NCI-H1436 (cell line): Measurements from ENCODE around the gene ADAP1.
A peak's percentile ranks its signal among the peaks of the same experiment; 100 is the strongest.
"Not testable (repeated sequence)": the region's sequence is repeated elsewhere in the genome, so short reads cannot be mapped to it uniquely, and the experiment has no call there.

Experiments
- DNase-seq: peaks from one replicate; lab custom pipeline; 2025; lab: John Stamatoyannopoulos, UW

Gene ADAP1

DNA sequence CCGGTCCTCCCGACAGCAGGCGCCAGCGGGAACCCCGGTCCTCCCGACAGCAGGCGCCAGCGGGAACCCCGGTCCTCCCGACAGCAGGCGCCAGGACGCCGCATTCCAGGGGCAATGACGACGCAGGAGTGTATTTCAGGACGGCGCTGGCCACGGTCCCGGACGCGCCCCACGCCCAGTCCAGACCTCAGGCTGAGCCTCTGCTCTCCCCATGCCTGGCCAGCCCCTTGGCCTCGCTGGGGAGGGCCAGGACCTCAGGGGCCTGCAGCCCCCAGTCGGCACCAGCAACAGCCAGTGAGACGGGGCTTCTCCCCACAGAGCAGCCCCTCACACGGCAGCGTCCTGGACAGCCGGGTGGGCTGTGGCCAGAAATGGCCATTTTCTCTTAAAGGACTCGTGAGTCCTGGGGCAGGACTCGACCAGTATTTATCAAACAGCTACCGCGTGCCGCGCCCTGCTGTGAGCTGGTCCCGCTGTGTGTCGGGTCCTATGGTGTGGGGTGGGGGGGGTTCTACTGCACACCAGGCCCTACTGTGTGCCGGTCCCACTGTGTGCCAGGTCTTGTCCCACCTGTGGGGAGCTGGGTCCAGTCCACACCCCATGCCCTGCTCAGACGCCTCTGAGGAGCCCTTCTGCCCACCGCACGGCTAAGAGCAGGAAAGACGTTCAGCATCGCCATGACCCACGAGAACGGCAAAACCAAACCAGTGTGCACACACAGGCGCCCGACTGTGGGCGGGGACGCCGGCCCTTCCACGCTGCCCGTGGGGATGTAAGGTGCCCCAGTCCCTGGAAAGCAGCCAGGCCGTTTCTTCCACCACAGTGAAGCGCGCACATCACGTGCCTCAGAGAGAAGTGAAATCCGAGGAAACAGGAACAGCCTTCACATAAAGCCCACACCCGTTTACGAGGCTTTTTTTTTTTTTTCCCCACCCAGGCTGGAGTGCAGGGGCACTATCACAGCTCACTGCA, 44.8 kb downstream of the ADAP1 start:
- DNase-seq: no peak

DNA sequence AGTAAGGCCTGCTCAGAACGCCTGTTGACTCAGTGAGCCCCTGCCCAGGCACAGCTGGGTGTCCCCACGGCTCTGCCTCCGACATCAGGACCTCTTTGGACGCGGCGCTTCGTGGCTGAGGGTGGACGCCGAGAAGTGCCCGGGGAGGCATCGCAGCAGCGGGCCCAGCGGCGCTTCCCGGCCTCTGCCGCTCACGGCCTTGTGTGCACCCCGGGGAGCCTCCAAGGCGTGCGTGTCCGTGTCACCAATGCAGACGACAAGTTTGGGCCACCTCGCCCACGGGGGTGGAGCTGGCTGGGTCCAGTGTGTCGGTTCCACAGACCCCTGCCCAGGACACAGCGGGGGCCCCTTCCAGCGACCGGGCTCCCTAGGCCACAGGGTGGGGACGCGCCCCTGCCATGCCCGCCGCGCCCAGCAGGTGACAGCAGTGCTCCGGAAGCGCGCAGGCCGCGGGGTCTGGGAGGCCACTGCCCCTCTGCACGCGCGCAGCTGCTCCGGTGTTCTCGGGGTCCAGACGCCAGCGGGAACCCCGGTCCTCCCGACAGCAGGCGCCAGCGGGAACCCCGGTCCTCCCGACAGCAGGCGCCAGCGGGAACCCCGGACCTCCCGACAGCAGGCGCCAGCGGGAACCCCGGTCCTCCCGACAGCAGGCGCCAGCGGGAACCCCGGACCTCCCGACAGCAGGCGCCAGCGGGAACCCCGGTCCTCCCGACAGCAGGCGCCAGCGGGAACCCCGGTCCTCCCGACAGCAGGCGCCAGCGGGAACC, 45.7 kb downstream of the ADAP1 start:
- not testable (repeated sequence) for DNase-seq

DNA sequence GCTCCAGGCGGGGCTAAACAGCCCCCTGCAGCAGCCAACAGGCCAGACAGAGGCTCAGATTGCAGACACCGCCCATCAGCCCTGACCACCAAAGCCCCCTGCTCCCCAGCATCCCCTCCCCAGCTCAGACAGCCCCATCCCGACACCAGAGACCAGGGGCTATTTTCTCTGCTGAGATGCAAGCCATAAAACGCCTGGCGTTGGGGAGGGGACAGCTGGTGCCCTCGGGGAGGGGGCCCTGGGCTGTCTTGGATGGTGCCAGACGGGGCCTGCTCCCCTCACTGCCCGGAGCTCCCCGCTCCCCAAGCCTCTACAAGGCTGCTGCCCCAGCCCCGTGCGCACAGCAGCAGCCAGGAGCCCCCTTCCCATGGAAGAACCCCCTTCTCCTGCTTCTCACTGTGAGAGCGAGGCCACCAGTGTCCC, 46.3 kb downstream of the ADAP1 start:
- no peak for DNase-seq

DNA sequence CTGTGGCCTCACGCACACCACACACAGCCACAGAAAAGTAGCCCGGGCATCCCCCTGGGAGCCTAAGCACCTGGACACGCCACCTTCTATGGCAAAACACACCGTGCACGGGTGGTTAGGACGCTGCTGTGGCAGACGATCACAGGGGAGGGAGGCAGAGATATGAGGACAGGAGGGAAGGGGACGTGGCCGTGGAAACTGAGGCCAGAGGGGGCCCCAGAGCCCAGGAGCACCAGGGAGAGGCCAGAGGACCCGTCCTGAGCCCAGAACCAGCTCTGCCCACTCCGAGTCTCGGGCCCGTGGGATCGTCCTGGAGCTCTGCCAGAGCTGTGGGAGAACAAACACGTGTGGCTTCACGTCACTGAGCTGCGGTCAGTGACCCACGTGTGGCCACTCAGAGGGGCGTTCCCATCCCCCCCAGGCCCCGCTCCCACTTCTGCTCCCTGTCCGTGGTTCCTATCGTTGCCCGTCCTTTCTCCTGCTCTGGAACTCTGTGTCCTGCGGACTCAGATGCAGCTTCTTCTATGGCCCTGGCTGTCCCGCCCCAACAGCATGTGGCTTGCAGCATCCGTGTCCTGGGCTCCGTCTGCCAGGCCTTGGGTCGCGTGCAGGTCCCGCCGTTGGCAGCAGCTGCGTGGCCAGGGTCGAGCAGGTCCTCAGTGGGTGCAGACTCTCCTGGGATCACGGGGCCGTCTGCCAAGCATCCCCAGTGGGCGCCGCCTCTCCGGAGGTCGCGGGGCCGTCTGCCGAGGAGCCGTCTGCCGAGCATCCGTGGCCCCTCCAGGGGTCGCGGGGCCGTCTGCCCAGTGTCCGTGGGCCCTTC, 47.1 kb downstream of the ADAP1 start:
- DNase-seq: no peak

DNA sequence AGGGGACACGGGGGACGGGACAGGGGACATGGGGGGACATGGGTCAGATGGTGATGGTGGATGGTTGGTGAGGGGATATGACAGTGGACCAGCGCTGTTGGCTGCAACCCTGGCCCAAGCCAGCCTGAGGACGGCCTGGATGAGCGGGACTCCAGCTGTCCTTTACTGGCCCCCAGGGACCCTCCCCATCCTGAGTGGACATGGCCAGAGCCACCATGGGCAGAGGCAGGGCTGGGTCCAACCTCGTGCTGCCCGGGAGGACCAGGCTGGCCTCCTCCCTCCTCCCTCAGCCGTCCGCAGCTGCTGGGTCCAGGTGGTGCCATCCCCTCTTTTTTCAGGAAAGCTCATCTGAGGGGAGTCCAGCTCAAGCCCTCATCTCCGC, 47.7 kb downstream of the ADAP1 start:
- DNase-seq: no peak

DNA sequence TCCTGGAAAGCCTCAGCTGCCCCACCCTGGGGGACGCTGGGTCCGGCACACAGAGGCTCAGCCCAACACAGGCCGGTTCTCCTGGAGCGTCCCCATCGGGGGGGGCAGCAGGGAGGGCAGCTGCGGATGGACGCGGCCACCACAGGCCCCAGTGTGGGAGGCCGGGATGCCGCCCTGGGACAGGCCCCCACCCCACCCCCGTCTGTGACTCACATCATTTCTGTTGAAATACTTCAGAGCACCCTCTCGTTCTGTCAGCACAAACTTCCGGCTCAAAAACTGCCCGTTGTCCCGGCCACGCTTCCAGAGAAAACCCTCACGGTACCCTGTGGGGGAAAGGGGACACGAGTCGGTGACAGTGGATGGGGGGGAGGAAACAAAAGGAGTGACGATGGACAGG, 49.6 kb downstream of the ADAP1 start:
- no peak for DNase-seq

DNA sequence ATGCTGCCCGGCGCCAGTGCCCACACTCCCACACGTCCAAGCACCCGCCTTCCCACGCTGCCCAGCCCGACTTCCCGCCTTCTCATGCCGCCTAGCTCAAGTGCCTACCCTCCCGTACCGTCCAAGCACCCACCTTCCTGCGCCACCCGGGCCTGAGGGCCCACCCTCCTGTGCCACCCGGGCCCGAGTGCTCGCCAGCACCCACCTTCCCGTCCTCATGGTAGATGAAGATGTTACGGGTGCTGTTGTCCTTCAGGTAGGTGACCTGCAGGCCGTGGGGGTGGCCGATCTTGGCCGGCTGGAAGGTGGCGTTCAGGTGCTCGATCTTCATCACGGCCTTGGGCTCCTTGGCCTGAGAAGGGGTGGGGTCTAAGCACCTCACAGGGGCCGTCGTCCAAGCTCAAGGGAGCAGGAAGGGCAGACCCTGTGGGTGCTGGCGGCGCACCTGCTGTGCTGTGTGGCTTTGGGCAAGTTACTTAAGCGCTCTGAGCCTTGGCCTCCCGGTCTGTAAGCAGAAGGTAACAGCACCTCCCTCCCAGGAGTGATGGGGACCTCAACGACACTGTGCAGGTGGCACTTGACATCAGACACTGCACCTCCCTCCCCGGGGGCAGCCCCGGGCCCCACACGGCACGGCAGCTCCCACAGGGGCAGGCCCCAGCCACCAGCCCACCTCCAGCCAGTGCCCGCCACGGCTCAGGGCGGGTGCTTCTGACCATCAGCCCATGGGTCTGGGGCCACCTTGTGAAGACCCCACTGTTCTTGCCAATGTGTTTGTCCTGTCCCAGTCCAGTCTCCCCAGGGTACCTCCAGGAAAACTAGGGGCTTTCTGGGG, 50.3 kb downstream of the ADAP1 start:
- no peak for DNase-seq

DNA sequence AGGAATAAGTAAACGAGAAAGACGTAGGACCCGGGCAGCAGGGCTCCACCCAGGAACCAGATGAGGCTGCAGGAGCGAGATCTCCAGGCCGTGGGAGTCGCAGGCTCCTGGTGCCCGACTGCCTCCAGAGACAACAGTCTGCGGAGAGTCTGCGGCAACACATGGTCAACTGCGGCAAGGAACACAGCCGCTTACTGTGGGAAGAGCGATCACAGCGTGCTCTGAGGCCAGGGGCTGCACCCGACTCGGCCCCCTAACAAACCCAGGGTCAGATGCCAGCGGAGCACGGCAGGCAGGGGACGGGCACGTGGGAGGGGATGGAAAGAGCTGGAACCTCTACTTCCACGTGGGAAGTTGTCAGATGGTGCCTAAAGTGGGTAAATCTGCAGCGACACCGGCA, 51.5 kb downstream of the ADAP1 start:
- no peak for DNase-seq

DNA sequence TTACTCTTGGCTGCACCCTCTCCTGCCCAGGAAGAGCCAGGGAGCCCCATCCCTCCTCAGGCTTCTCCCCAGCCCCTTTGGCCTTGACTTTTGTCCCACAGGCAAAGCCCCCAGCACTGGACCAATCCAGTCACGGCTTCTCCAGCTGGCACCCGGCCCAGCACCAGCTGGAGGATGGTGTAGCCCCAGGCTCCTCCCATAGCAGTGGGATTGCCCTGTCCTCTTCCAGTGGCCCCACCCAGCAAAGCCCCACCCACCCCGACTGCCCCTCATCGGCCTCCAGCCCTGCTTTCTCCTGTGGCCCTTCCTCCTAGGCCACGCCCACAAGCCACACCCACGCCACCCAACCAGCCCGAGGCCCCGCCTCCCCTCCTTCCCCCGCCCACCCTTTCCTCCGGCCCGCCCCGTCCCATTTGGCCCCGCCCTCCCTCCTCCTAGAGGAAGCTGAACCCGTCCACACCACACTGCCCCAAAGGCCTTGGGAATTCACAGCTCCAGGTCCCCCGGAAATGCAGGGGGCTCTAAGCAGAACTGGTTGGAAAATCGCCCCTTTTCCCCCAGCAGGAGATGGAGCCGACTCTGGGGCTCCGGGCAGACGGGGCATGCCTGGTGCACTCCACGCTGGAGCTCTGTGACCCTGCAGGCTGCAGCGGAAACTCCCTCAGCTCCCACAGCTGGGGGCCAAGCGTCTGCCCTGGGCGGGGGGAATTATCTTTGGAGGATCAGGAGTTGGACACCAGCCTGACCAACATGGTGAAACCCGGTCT, 52.9 kb downstream of the ADAP1 start:
- peak; percentile 81 for DNase-seq

DNA sequence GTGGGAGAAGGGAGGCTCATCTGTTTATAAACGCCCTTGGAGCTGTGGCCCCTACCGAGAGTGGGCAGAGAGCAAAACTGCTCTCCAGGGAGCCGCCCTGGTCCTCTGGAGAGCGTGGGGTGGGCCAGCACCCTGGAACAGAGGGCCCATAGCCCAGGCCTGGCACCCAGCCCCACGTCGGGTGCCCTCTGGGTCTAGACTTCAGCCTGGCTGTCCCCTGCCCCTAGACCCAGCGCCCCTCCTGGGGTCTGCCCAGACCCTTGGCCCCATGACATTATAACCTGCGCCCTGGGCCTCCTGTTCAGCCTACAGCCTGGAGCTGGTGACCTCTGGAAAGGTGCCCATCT, 53.5 kb downstream of the ADAP1 start:
- DNase-seq: no peak

DNA sequence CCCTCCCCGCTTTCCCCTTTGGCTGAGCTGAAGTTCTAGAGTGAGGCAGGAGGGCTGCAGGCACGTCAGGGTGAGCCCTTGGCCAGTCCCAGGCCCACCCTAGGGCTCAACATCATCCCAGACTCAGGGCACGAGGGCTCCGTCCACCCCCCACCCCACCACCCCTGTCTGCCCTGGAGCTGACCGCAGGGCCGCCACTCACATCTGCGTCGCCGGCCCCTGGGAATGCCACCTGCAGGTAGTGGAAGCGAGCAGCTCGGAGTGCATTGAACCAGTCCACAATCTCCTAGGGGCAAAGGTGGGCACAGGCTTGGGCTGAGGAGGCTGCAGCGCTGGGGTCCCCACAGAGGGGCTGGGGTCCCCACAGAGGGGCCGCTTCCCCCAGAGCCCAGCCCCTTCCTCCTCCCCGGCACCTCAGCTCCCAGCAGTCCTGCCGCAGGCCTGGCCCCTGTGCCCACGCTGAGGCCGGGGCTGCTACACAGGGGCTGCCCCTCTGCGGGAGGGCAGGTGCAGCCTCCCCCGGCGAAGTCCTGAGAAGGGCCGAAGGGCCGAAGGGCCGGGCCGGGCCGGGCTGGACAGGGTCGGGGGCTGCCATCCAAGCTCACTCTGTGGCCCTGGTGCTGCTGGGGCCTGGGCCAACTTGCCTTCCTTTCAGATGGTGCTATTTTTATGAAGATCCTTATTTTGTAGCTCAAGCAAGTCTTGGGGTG, 54.0 kb downstream of the ADAP1 start:
- no peak for DNase-seq

DNA sequence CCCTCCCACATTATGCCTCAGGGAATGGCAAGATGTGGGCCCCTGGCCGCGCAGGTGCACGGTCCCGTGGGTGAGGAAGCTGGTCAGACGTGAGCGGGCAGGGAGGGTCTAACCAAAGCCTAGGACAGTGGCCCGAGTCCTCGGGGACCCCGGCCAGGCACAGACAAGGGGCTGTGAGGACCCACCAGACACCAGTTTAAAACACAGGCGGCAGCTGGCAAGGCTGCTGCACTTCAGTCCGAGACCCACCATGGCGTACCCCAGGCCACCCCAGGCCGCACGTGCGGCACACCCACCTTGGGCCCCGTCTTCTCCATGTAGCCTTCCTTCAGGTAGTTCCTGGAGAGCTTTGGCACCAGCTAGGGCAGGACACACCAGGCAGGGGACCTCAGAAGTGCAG, 54.7 kb downstream of the ADAP1 start:
- no peak for DNase-seq

DNA sequence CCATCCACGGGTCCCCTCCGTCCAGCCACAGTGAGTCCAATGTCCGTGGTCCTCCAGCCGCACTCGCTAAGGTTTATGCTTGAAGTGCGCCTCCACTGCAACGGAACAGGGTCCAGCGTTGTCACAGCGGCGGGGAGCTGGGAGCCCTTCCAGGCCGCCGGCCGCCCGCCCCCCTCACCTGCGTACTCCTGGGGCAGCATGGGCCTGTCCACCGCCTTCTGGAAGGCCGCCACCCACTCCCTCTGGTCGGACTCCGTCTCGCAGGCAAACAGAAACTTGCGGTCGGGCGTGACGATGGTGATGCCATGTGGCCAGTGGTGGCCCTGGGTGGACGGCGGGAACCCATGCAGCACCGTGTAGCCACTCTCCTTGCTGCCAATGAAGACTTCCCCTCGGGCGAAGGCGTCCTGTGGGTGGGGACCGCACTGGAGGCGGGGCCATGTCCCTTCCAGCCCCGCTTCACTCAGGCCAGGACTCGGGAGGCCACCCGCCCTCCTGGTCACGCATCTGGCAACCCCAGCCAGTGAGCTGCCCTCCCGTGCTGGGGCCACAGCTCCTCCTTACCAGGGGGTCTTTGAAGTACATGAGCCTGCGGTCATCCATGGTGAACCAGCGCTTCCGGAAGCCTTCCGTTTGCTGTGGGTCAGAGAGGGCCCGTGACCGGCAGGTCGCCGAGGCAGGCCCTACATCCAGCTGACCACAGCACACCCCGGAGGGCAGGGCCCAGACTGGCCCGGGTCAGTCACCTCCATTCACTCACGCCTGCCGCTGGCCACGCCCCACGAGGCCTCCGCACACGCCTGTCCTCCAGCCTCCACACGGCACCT, 55.4 kb downstream of the ADAP1 start:
- DNase-seq: no peak

DNA sequence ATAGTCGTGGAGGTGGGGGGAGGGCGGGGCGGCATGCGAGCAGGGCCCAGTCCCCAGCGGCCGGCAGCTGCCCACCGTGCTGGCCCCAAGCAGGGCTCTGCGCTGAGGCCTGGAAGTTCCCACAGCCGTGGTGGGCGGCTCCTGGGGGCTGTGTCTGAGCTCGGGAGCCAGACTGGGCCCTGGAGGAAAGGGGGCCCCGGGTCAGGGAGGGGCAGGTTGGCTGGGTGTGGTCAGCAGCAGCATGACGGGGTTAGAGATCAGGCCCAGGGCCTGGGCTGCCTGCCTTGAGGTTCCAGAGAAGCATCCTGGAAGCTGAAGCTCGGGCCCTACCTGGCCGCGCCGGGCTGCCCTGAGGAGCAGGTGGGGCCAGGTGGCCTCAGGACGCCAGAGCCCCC, 56.0 kb downstream of the ADAP1 start:
- no peak for DNase-seq

DNA sequence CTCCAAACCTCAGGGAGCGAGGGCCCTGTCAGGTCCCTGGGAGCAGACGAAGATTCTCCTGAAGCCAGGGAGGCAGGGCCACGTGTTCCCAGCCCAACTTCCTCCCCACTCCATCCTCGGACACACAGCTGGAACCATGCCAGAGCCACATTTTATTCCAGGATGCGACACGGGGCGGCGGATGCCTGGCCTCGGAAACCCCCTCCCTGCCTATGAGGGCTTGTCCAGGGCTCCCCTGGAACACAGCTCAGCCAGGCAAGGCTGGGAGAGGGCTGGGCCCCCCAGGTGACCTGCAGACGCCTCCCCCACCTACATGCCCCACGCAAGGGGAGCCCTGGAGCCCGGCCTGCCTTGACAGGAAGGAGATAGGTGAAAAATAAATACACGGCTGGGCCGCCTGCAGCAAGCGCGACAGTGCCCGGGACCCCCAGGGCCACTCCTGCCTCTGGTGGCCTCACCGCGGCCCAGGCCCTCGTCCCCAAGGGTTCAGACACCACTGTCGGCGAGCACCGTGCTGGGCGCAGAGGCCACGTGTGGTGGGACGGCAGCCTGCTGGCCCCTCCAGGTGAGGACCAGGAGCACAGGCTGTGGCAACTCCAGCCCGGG, 56.6 kb downstream of the ADAP1 start:
- DNase-seq: no peak

DNA sequence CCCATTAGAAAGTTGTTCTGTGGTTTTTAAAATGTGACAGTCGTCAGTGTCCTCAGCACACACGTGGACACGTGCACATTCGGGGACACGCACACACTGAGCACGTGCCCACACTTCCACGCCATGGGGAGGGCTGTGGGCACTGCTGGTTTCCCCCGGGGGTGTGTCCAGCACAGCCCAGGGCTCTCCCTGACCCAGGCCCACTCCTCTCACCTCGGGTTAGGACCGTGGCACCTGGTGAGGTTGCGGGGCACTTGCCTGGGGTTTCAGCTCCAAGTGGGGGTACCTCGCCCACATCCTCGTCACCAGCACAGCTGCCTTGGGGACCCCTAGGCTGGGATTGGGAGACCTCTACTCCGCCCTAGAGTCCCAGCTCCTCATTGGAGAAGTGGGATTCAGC, 57.4 kb downstream of the ADAP1 start:
- no peak for DNase-seq

DNA sequence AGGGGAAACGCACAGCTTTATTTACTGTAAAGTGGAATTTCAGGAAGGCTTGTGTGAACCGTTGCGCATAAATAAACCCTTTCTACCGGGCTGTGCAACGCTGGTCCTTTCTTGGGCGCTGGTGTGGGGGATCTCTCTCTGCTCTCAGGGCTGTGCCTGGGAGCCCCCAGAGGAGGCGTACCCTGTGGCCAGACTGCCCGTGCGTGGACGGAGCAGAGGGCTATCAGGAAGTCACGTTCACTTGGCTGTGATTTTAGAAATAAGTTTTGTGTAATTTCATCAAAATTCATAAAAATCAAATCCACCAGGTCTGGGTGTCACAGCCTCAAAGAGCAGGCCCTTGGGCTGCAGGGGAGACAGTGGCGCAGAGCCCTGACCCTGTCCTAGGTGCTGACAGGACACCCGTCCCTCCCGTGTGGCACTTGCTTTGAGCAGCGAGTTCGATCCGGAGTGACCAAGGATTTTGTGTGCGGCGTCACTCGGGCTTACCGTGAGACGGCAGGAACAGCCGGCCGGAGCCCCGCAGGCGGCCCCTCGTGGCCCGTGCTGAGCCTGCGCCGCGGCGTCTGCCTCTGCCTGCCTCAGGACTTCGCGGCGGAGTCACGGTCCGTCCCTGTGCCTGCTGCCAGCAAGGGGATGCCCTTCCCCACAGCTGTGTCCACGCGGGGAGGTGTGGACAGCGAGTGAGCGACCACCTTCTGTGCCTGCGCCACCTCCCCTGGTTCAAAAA, 58.0 kb downstream of the ADAP1 start:
- DNase-seq: no peak

DNA sequence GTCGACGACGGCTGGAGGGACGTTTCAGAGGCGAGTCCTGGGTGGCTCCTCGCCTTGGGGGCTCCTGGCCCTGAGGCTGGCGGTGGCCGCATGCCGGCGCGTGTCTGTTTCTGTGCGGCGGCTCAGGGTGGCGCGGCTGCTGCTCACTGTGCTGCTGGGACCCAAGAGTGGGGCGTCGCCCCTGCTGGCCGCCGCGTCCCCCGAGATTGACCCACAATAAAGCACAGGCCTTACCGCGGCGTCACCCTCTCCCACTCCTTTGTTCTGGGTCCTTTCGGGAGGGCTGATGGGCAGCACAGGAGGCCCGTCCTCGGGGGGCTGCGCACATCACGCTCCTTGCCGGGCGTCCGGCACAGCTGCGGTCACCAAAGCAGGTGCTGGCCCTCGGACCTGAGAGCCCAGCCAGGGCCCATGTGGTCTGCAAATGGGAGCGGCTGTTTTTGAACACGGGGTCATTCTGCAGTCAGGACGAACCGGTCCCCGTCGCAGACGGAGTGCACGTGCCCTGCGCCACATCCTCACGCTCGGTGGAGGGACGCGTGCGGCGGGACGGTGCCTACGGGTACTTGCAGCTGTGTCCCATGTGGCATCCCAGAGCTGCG, 58.9 kb downstream of the ADAP1 start:
- no peak for DNase-seq
